ENCODE measurements around the gene MUC5B.

Gene MUC5B

GRCh38 chr11:1271406-1271805, 48.5 kb downstream of the MUC5B start:
- peaks cover 5% of the 10 kb centered on the region; the same call in 1 of the 2 replicates for H3K4me1 ChIP-seq (ENCODE audit: insufficient read depth, low read length)
- no peak overlapping the region for H3K9ac ChIP-seq (ENCODE audit: low read depth, low read length)
- no peaks in the 10 kb centered on the region for H3K9me3 ChIP-seq (ENCODE audit: control insufficient read depth, insufficient read depth, low read length)
- 0 out of 2 replicates have a peak, but pooled peaks cover 7% of the 10 kb centered on the region for H3K36me3 ChIP-seq (ENCODE audit: insufficient read depth, low read length)

GRCh38 chr11:1271927-1272326, 49.1 kb downstream of the MUC5B start:
- no peaks in the 10 kb centered on the region for H3K9me3 ChIP-seq (ENCODE audit: control insufficient read depth, insufficient read depth, low read length)
- 0 out of 2 replicates have a peak, but pooled peaks cover 8% of the 10 kb centered on the region for H3K36me3 ChIP-seq (ENCODE audit: insufficient read depth, low read length)
- H3K4me1 ChIP-seq (ENCODE audit: insufficient read depth, low read length): peaks cover 5% of the 10 kb centered on the region; the same call in 1 of the 2 replicates
- H3K9ac ChIP-seq (ENCODE audit: low read depth, low read length): no peak overlapping the region

DNA sequence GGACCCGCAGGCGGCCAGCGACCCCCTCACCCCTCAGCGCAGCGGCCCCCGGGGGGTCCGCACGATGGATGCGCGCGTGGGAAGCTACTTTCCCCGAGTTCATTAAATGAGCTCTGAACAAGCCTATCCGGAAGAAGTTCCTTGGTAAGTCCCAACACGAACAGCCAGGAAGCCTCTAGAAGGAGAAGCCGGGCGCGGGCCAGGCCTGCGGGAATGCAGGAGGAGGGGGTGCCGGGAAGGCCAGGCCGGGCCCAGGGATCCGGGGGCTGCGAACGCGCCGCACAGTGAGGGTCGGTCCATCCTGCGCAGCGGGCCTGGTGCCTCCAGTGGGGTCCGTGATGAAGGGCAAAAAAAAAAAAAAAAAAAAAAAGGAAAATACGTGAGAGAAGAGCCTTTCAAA, 49.7 kb downstream of the MUC5B start:
- Histone ChIP-seq H3K36me3 (ENCODE audit: insufficient read depth, low read length) (peaks cover 8% of the 10 kb centered on the region; the same call in 1 of the 2 replicates), H3K9ac (ENCODE audit: low read depth, low read length) (no peak overlapping the region), H3K4me1 (ENCODE audit: insufficient read depth, low read length) (peaks cover 5% of the 10 kb centered on the region; the same call in 1 of the 2 replicates), H3K9me3 (ENCODE audit: control insufficient read depth, insufficient read depth, low read length) (no peaks in the 10 kb centered on the region)

DNA sequence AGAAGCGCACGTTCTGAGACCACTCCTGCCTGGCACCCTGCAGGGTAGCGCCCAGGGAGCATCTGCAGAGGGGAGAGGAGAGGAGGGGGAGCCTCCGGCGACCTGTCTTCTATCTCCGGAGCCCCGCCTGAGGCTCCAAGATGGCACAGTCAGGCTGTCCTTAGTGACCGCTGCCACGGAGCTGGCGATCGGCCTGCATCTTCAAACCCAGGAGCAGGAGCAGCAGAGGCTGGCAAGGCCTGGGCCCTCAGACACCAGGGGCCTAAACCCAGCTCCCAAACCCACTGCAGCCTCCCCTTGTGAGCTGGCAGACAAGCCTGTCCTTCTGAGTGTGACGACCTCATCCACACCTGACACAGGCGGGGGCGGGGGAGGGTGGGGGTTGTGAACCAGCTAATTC, 51.6 kb downstream of the MUC5B start:
- H3K9me3 ChIP-seq (ENCODE audit: control insufficient read depth, insufficient read depth, low read length): no peaks in the 10 kb centered on the region
- H3K9ac ChIP-seq (ENCODE audit: low read depth, low read length): no peak overlapping the region
- H3K4me1 ChIP-seq (ENCODE audit: insufficient read depth, low read length): peaks cover 5% of the 10 kb centered on the region; the same call in 1 of the 2 replicates
- H3K36me3 ChIP-seq (ENCODE audit: insufficient read depth, low read length): peaks cover 14% of the 10 kb centered on the region

GRCh38 chr11:1275021-1275420, 52.2 kb downstream of the MUC5B start:
- peaks cover 5% of the 10 kb centered on the region; the same call in 1 of the 2 replicates for H3K4me1 ChIP-seq (ENCODE audit: insufficient read depth, low read length)
- no peaks in the 10 kb centered on the region for H3K9me3 ChIP-seq (ENCODE audit: control insufficient read depth, insufficient read depth, low read length)
- H3K36me3 ChIP-seq (ENCODE audit: insufficient read depth, low read length): peaks cover 14% of the 10 kb centered on the region
- no peak overlapping the region for H3K9ac ChIP-seq (ENCODE audit: low read depth, low read length)

DNA sequence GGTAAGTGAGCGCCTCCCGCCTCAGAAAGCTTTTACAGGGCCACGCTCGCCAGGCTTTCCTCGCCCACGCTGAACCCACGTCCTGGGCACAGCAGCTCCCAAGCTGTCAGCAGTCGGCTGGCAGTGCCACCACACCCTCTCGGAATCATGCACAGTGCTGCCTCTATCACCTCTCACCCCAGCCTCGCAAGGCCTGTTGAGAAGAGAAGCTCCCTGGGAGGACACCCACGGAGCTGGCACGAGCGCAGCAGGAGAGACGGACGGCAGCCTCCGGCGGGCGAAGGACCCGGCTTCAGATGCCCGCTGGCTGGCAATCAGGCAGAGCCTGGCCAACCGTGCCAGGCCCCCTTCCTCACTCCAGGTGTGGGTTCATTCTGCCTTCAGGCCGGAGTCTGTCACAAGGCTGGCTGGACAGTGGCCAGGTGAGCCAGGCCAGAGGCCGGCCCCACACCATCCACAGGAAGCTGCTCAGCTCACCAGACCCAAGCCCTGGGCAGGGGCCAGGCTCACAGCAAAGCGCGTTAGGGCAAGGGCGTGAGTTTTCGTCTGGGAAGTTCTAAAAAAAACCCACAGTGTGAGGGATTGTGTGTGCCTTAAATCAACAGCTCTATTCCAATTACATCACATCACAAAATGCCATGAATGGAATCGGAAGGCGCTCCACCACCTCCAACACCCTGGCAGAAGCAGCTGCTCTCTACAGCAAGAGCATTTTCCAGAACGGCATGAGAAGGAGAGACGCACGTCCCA, 53.4 kb downstream of the MUC5B start:
- no peaks in the 10 kb centered on the region for H3K9me3 ChIP-seq (ENCODE audit: control insufficient read depth, insufficient read depth, low read length)
- H3K9ac ChIP-seq (ENCODE audit: low read depth, low read length): no peak overlapping the region
- H3K4me1 ChIP-seq (ENCODE audit: insufficient read depth, low read length): peaks cover 2% of the 10 kb centered on the region; the same call in 1 of the 2 replicates
- H3K36me3 ChIP-seq (ENCODE audit: insufficient read depth, low read length): peaks cover 14% of the 10 kb centered on the region

GRCh38 chr11:1276866-1277615, 54.2 kb downstream of the MUC5B start:
- peaks cover 14% of the 10 kb centered on the region for H3K36me3 ChIP-seq (ENCODE audit: insufficient read depth, low read length)
- H3K4me1 ChIP-seq (ENCODE audit: insufficient read depth, low read length): no peaks in the 10 kb centered on the region; the same call in 1 of the 2 replicates
- H3K9ac ChIP-seq (ENCODE audit: low read depth, low read length): no peak overlapping the region
- no peaks in the 10 kb centered on the region for H3K9me3 ChIP-seq (ENCODE audit: control insufficient read depth, insufficient read depth, low read length)

DNA sequence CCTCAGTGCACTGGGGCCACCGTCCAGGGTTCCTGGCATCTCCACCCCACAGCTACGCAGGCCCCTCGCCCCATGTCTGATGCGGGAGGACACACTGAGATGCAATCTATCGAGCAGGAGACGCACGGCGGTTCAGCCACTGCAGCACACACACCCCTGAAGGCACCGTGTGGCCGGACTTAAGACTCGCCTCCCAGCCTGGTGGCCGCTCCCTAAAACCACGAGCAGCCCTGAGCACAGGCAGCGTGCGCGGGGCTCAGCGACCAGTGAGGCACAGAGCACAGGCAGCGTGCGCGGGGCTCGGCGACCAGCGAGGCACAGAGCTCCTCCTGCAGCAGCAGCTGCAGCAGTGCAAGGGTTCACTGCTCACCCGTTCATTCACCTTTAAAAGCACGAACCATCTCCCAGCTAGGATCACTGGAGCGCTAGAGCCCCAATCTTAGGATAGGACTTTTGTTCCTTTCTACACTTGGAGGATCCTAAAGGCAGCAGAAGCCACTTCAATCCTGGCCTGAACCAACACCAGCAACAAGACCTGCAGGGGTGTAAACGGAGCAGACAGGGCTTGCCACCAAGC, 55.2 kb downstream of the MUC5B start:
- no peaks in the 10 kb centered on the region for H3K9me3 ChIP-seq (ENCODE audit: control insufficient read depth, insufficient read depth, low read length)
- H3K4me1 ChIP-seq (ENCODE audit: insufficient read depth, low read length): no peaks in the 10 kb centered on the region; the same call in 1 of the 2 replicates
- H3K9ac ChIP-seq (ENCODE audit: low read depth, low read length): no peak overlapping the region
- H3K36me3 ChIP-seq (ENCODE audit: insufficient read depth, low read length): peaks cover 14% of the 10 kb centered on the region

- H3K36me3 ChIP-seq (ENCODE audit: insufficient read depth, low read length): peaks cover 14% of the 10 kb centered on the region
- no peak overlapping the region for H3K9ac ChIP-seq (ENCODE audit: low read depth, low read length)
- no peaks in the 10 kb centered on the region; the same call in 1 of the 2 replicates for H3K4me1 ChIP-seq (ENCODE audit: insufficient read depth, low read length)
- H3K9me3 ChIP-seq (ENCODE audit: control insufficient read depth, insufficient read depth, low read length): no peaks in the 10 kb centered on the region
Observed at GRCh38 chr11:1278766-1279673, 56.2 kb downstream of the MUC5B start.

GRCh38 chr11:1279674-1280055, 56.8 kb downstream of the MUC5B start:
- Histone ChIP-seq H3K9ac (ENCODE audit: low read depth, low read length) (no peak overlapping the region), H3K9me3 (ENCODE audit: control insufficient read depth, insufficient read depth, low read length) (no peaks in the 10 kb centered on the region), H3K4me1 (ENCODE audit: insufficient read depth, low read length) (no peaks in the 10 kb centered on the region; the same call in 1 of the 2 replicates), H3K36me3 (ENCODE audit: insufficient read depth, low read length) (peaks cover 14% of the 10 kb centered on the region)

GRCh38 chr11:1280116-1281035, 57.5 kb downstream of the MUC5B start:
- Histone ChIP-seq H3K9me3 (ENCODE audit: control insufficient read depth, insufficient read depth, low read length) (no peaks in the 10 kb centered on the region), H3K36me3 (ENCODE audit: insufficient read depth, low read length) (peaks cover 14% of the 10 kb centered on the region), H3K9ac (ENCODE audit: low read depth, low read length) (no peak overlapping the region), H3K4me1 (ENCODE audit: insufficient read depth, low read length) (no peaks in the 10 kb centered on the region; the same call in 1 of the 2 replicates)

GRCh38 chr11:1281326-1281973, 58.6 kb downstream of the MUC5B start:
- H3K4me1 ChIP-seq (ENCODE audit: insufficient read depth, low read length): no peaks in the 10 kb centered on the region; the same call in 1 of the 2 replicates
- H3K9ac ChIP-seq (ENCODE audit: low read depth, low read length): no peak overlapping the region
- H3K9me3 ChIP-seq (ENCODE audit: control insufficient read depth, insufficient read depth, low read length): no peaks in the 10 kb centered on the region
- peaks cover 7% of the 10 kb centered on the region for H3K36me3 ChIP-seq (ENCODE audit: insufficient read depth, low read length)
